Gastrocnemius medialis (tissue), 4 donors: ENCODE measurements around the gene SAP30BP.

ENCODE experiments used
- CTCF ChIP-seq, 5 experiments: fragments of 450-650 bp in 3 of 5; fragments of 200-600 bp in 2 of 5; sonication (generic) in 2 of 5; IDR thresholded peaks in 4 of 5; conservative IDR thresholded peaks in 1 of 5; 1 replicate in 4 of 5; 2 replicates in 1 of 5; pipeline ENCODE4 v1.5.1; 2016 to 2019; ENCODE audit warnings: antibody characterized with exemption in 5 of 5, mild to moderate bottlenecking in 3 of 5, moderate library complexity in 3 of 5
- POLR2A ChIP-seq, 2 donors: fragments of 450-650 bp; IDR thresholded peaks; one replicate each; pipeline ENCODE4 v1.6.1; 2017; ENCODE audit warnings: antibody characterized with exemption in 2 of 2, mild to moderate bottlenecking in 2 of 2, moderate library complexity in 2 of 2

- TF ChIP-seq CTCF (IDR thresholded peaks at IDR 0.05 in 4 of 5, conservative IDR thresholded peaks at IDR 0.05 in 1 of 5): no peak
- TF ChIP-seq POLR2A (IDR thresholded peaks at IDR 0.05): no peak
Observed at GRCh38 chr17:75754378-75755204, 87.5 kb downstream of the SAP30BP start.
